Upper lobe of right lung (tissue), 1 donor: ENCODE results near the gene PDE1C. TPM values are rescaled to one million over a fixed set of nuclear protein-coding genes. Genes with fewer than 3 reads are reported as not detected.

Source experiments
- ATAC-seq: fragments of 200-7000 bp; cut with Tn5 transposase; one replicate; pipeline ENCODE4 v1.9.1; 2020; ENCODE audit warnings: mild to moderate bottlenecking, moderate library complexity
- DNase-seq: peaks from one replicate; pipeline ENCODE4 v3.0.0-alpha.2; 2020
- H3K27ac ChIP-seq: fragments of 200-600 bp; one replicate; pipeline ENCODE4 v1.8.0; 2022
- H3K27me3 ChIP-seq: fragments of 200-600 bp; one replicate; pipeline ENCODE4 v1.8.0; 2022; ENCODE audit warnings: mild to moderate bottlenecking
- H3K36me3 ChIP-seq: fragments of 200-600 bp; one replicate; pipeline ENCODE4 v1.8.0; 2022
- H3K4me1 ChIP-seq: fragments of 200-600 bp; one replicate; pipeline ENCODE4 v1.8.0; 2022
- H3K4me3 ChIP-seq: fragments of 200-600 bp; one replicate; pipeline ENCODE4 v1.8.0; 2022; ENCODE audit warnings: mild to moderate bottlenecking
- H3K9me3 ChIP-seq: fragments of 200-600 bp; one replicate; pipeline ENCODE4 v1.8.0; 2022
- CTCF ChIP-seq: fragments of 200-600 bp; IDR thresholded peaks from one replicate; pipeline ENCODE4 v1.8.0; 2022; ENCODE audit warnings: antibody characterized with exemption
- intact Hi-C: fragments of 100-400 bp; cut with DNase I; formaldehyde crosslinking; loops from one replicate; pipeline ENCODE4 v1.11.0; 2022
- total RNA-seq: library from RNA; stranded (reverse); fragmentation: NEBNext Ultra II Directional; extraction: Animal tissue kit (Norgen Biotek cat#: 25700); gene quantifications from one replicate; pipeline ENCODE4 v1.2.1, GENCODE V29; 2021
- donor health status: DM: no; HTN: yes; CAD: no; lungs with severe emphysema.

The PDE1C gene
- total RNA-seq, 1 donor from 2014 or later = 13.0 TPM

- Histone ChIP-seq H3K9me3 (no peaks in the 10 kb centered on the region), H3K36me3 (no peaks in the 10 kb centered on the region), H3K4me1 (no peaks in the 10 kb centered on the region), H3K27me3 (no peaks in the 10 kb centered on the region), H3K27ac (no peak overlapping the region), H3K4me3 (no peak overlapping the region)
- TF ChIP-seq CTCF = no peak
- intact Hi-C loops = no loop called here
- DNase-seq = no peak
- no peak for ATAC-seq
Measured at GRCh38 chr7:31894308-31894707, 175.9 kb downstream of the PDE1C start.

GRCh38 chr7:31893365-31893764 is 176.8 kb downstream of the PDE1C start:
- Histone ChIP-seq H3K9me3 (no peaks in the 10 kb centered on the region), H3K4me3 (no peak overlapping the region), H3K4me1 (no peaks in the 10 kb centered on the region), H3K27ac (no peak overlapping the region), H3K27me3 (no peaks in the 10 kb centered on the region), H3K36me3 (no peaks in the 10 kb centered on the region)
- ATAC-seq = no peak
- no peak for TF ChIP-seq CTCF
- DNase-seq = no peak
- intact Hi-C loops = no loop called here

- H3K9me3 ChIP-seq = no peaks in the 10 kb centered on the region
- H3K27ac ChIP-seq = no peak overlapping the region
- ATAC-seq (no peak), DNase-seq (no peak)
- intact Hi-C loops = no loop called here
- no peak overlapping the region for H3K4me3 ChIP-seq
- no peak for TF ChIP-seq CTCF
- no peaks in the 10 kb centered on the region for H3K27me3 ChIP-seq
- H3K4me1 ChIP-seq = no peaks in the 10 kb centered on the region
- H3K36me3 ChIP-seq = no peaks in the 10 kb centered on the region
Measured at GRCh38 chr7:31892099-31892829, 177.9 kb downstream of the PDE1C start.

- no peak for TF ChIP-seq CTCF
- Histone ChIP-seq H3K4me3 (no peak overlapping the region), H3K9me3 (no peaks in the 10 kb centered on the region), H3K36me3 (no peaks in the 10 kb centered on the region), H3K27ac (no peak overlapping the region), H3K27me3 (no peaks in the 10 kb centered on the region), H3K4me1 (no peaks in the 10 kb centered on the region)
- DNase-seq (no peak), ATAC-seq (peak; percentile 66)
- intact Hi-C loops = no loop called here
Measured at GRCh38 chr7:31890766-31891165, 179.4 kb downstream of the PDE1C start.

GRCh38 chr7:31890198-31890597 is 180.0 kb downstream of the PDE1C start:
- Histone ChIP-seq H3K36me3 (no peaks in the 10 kb centered on the region), H3K4me1 (no peaks in the 10 kb centered on the region), H3K4me3 (no peak overlapping the region), H3K27me3 (no peaks in the 10 kb centered on the region), H3K9me3 (no peaks in the 10 kb centered on the region), H3K27ac (no peak overlapping the region)
- ATAC-seq (peak; percentile 88), DNase-seq (no peak)
- TF ChIP-seq CTCF = no peak
- intact Hi-C loops = no loop called here

GRCh38 chr7:31887006-31887405 is 183.2 kb downstream of the PDE1C start:
- DNase-seq (no peak), ATAC-seq (no peak)
- Histone ChIP-seq H3K4me1 (peaks cover 9% of the 10 kb centered on the region), H3K27me3 (no peaks in the 10 kb centered on the region), H3K27ac (no peak overlapping the region), H3K4me3 (no peak overlapping the region), H3K9me3 (no peaks in the 10 kb centered on the region), H3K36me3 (no peaks in the 10 kb centered on the region)
- no peak for TF ChIP-seq CTCF
- intact Hi-C loops = no loop called here
